GM03348 (cell line): ENCODE data around the gene CIPC.

Source experiments
- DNase-seq: peaks from one replicate; pipeline ENCODE4 v3.0.0; 2012; ENCODE audit warnings: low spot score

CIPC gene

GRCh38 chr14:77125823-77126325 lies 27.8 kb downstream of the CIPC start:
- no peak for DNase-seq

- DNase-seq: no peak
Observed at GRCh38 chr14:77126461-77126990, 28.5 kb downstream of the CIPC start.

- DNase-seq: no peak
Observed at GRCh38 chr14:77128414-77128891, 30.4 kb downstream of the CIPC start.

- no peak for DNase-seq
Observed at GRCh38 chr14:77130386-77130785, 32.3 kb downstream of the CIPC start.

GRCh38 chr14:77131206-77131605 lies 33.1 kb downstream of the CIPC start:
- no peak for DNase-seq

GRCh38 chr14:77131871-77132486 lies 33.9 kb downstream of the CIPC start:
- DNase-seq: no peak

- peak; percentile 84 for DNase-seq
Observed at GRCh38 chr14:77133720-77134338, 35.8 kb downstream of the CIPC start.

GRCh38 chr14:77139022-77139421 lies 41.0 kb downstream of the CIPC start:
- DNase-seq: no peak

- peak; percentile 62 for DNase-seq
Observed at GRCh38 chr14:77139540-77140358, 41.7 kb downstream of the CIPC start.

GRCh38 chr14:77140359-77141213 lies 42.5 kb downstream of the CIPC start:
- DNase-seq: no peak

- DNase-seq: peak; percentile 66
Observed at GRCh38 chr14:77141214-77142004, 43.4 kb downstream of the CIPC start, which contains the start of gene ZDHHC22. Gene ZDHHC22 (minus strand): TSS chr14:77141791. CDS start chr14:77139738, 2,053 bp downstream.

GRCh38 chr14:77142005-77142800 lies 44.1 kb downstream of the CIPC start:
- no peak for DNase-seq

GRCh38 chr14:77143071-77143470 lies 45.0 kb downstream of the CIPC start:
- no peak for DNase-seq

- DNase-seq: no peak
Observed at GRCh38 chr14:77144412-77145115, 46.5 kb downstream of the CIPC start.

- DNase-seq: no peak
Observed at GRCh38 chr14:77145975-77146740, 48.1 kb downstream of the CIPC start.

GRCh38 chr14:77148510-77149231 lies 50.6 kb downstream of the CIPC start:
- DNase-seq: no peak

GRCh38 chr14:77151245-77151644 lies 53.2 kb downstream of the CIPC start:
- DNase-seq: peak; percentile 53
